HG03060 (cell line): ENCODE data around the gene BRINP1.

Source experiments
- ATAC-seq: cut with Tn5 transposase; IDR thresholded peaks from one replicate; pipeline ENCODE4 v1.9.1; 2021; ENCODE audit warnings: low read depth, moderate number of reproducible peaks; ENCODE audit not compliant: unreplicated experiment

BRINP1 gene

DNA sequence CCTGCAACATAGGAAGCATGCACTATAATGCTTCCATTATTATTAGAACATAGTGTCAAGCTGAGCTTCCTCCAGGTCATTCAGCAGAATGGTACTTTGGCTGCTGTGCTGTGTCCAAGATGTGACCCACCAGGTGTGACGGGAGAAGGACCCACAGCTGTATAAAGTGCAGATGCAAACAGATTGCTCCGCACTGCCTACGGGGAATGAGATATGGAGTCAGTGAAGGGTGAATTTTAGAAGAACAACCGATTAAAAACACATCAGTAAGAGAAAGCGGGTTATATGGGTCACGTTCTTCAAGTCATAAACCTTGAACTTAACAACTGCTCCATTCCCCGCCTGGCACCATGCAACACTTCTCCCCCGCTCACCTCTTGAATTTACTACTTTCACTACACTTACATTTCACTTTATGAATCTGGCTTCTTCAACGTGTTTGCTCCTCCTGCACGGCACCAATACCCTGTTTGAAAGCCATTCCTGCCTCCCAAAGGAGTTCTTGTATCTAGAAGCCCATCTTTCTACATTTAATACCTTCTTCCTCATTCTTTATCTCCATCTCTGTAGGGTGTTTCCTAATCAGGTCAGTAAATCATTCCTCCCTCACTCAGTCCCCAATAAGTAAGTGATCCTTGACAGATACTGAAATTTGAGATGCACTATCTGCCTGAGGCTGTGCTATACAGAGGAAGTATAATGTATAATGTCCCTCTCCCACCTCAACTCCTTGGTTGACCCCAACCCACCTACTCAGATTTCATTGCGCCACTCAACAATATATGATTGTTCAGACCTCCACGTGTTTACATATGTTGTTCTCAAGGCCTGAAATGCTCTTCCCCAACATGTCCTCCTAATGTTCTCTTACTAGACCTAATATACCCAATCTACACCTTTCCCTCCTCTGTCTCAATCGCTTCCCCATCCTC, 25.9 kb downstream of the BRINP1 start:
- no peak for ATAC-seq

DNA sequence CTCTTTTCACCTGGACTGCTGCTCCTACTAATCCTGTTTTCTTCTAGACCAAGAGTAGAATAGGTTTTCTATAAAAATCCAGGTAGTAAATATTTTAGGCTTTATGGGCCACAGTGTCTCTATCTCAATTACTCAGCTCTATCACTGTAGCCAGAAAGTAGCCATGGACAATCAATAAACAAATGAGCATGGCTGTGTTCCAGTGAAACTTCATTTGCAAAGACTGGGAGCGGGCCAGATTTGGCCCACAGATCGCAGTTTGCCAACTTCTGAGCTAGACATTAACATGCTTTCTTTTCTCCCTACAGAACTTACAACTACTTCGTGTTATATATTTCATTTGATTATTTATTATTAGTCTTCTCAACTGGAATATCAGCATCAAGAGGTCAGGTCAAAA, 30.2 kb downstream of the BRINP1 start:
- ATAC-seq: no peak

DNA sequence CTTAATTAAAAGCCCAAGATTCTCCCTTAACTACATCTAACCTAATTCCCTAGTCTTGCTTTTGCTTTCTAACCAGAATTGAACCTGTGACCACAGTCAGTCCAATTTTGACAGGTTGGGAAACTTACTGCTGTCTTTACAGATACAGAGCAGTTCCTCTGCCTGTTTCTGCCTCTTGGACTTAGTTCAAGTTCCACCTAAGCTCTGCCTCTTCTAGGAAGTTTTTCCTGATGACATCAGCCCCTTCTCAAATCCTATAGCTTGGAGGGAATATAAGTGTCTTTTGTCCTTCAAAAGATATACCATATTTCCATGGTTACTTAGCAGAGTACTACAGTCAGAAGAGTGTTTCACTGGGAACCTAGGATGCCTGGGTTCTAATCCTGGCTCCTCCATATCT, 31.7 kb downstream of the BRINP1 start:
- ATAC-seq: no peak

DNA sequence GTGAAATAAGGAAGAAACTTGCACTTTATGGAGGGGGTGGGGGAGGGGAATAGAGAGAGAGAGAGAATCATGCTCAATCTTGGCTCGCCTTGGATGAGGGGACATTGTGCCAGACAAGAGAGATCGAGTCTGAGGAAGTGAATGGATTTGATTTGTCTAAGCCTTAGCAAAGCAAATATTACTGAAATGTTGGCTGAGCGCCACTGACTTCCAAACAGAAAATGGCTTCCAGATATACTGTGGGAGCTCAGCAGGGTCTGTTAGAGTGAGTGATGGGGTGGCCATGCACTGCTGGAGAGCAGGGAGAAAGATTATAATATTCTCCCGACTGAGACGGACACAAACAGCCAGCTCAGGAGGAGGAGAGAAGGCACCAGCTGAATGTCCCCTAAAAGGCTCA, 34.5 kb downstream of the BRINP1 start:
- ATAC-seq: no peak

DNA sequence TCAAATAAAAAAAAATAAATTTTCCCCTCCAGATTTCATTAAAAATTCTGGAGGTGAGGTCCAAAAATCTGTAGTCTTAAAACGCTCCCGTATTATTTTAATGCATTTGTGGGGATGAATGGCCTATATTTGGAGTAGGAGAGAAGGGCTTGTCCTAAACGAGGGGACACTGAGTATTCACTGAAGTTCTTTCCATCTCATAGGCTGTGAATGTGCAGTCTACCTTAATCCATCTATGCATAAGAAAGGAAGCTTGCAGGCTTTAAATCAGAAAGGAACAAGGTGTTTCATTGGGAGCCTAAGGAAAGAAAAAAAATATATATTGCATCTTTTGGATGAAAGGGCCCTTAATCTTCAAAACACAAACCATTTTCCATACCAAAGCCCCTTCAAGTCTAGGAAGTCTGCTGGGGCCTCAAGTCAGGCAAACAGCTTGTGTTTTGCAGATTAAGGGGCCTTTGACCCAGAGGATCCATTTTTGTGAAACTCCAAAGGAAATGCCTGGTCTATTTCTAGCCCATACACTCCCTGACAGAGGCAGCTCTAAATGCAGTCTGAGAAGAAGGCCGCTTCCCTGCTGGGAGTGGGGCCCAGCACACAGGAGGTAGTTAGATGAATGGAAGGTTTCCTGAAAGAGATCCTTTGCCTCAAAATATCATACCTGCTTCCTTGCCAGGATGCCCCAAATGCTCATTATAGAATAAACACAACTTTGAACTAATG, 35.6 kb downstream of the BRINP1 start:
- ATAC-seq: no peak

DNA sequence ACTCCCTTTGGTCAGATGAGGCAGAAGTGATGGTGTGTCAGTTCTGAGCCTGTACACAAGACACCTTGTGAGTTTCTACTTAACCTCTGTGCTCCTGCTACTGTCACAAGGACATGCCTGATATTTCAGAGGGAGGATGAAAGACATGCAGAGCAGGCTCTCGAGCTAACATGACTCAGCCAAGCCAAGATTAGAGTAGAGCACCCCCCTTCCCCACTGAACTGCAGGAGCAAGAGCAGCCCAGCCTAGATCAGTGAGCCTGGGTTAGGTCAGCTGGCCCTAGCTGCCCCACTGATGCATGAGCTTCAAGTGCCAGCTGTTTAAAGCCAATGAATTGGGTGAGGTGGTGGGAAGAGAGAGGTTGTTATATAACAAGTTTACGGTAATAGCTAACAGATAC, 36.7 kb downstream of the BRINP1 start:
- no peak for ATAC-seq

DNA sequence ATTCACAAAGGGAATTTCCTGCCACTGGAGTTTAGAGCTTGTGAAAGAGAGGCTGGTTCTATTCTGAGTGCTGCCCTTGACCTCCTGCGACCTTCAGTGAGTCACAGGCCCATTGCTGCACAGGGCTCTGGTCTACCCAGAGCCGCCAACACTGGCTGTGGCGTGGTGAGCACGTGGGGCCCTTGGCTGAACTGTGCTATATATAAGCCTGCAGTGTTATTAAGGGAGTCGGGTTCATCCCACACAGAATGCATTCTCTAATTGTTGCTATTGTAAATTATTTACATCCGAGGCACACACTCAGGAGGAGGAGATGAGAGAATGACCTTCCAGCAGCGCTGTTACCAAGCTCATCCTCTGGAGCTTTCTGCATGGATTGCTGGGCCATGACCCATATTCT, 47.1 kb downstream of the BRINP1 start:
- no peak for ATAC-seq

DNA sequence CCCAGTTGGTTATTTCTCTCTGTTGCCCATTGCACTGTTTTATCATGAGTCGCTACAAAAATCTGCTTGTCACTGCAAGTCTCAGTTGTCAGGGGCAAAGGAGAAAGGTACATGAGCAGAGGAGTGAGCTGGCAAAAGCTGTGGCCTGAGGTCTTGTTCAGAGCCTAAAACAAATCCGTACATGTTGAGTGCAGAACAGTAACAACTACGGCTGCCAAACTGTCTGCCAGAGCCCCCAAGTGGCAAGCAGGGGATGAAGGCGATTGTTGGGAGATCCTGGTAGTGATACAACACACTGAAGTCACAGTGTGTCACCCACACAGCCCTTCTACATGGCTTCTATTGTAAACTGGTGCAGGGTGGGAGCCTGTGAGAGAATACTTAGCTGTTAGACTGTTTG, 50.9 kb downstream of the BRINP1 start:
- ATAC-seq: no peak

DNA sequence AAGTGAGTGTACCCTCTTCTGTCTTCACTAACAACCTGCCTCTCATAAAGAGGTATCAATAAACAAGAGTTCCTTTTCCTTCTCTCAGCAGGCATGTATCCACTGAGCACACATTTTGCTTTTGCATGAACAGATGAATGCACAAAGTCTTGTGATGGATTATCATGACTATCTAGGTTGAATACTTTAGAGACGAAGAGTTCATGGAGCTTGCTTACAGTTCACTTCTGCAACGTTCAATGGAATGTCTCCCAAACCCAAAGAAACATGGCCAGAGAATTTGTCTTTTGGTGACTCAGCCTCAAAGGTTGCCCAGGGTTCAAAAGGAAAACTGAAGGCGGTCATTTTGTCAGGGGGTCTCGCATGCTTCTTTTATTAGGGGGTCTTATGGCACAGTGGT, 55.4 kb downstream of the BRINP1 start:
- no peak for ATAC-seq

DNA sequence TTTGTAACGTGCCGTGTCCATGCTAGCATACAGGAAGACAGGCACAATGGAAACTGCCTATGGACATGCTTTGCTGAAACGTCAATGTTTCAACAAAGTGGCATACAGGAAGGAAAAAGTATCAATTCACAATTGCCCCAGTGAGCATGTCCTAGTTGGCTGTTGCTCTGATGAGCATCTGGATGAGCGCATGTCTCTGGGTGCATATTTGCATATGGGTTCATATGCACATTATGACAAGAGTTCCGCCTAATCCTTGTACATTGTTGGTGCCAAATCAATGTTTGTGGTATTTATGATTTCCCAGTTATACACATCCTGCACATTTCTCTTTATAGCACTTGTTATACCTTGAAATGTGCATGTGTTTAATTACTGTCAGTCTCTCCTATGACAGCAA, 58.5 kb downstream of the BRINP1 start:
- no peak for ATAC-seq

DNA sequence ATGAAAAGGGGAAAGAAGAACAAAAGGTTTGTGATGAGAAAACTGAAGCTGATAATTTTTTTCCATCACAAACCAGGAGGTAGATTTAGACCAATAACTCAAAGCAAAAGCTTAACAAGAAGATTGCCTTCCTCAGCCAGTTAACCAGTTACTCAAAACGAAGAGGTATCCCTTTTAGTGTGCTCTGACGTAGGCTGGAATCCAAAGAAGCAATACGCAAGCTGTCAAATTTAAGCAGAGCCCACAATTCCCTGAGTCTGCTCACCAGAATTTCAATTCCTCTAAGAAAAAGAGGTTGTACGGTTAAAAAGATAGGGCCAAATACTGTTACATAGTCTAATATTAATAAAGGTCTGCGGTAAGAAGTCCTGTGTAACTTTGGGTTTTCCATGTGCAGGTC, 61.8 kb downstream of the BRINP1 start:
- no peak for ATAC-seq

DNA sequence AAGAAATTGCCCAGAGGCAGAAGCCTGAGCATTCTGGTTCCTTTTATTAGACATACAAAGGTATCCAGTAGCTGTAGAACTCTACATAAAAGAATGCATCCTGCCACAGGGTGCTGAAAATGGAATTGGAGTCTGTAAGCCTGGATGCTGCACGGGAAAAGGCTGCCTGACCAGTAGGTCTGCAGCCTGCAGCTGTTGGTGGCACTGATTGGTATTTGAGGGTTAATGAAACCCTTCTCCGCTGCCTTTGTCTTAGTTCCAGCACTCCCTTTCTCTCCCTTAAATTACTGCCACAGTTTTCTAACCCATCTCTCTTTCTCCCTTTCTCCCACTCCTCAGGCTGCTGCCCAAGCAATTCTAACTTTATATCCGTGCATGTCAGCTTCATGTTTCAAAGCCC, 64.7 kb downstream of the BRINP1 start:
- ATAC-seq: no peak

DNA sequence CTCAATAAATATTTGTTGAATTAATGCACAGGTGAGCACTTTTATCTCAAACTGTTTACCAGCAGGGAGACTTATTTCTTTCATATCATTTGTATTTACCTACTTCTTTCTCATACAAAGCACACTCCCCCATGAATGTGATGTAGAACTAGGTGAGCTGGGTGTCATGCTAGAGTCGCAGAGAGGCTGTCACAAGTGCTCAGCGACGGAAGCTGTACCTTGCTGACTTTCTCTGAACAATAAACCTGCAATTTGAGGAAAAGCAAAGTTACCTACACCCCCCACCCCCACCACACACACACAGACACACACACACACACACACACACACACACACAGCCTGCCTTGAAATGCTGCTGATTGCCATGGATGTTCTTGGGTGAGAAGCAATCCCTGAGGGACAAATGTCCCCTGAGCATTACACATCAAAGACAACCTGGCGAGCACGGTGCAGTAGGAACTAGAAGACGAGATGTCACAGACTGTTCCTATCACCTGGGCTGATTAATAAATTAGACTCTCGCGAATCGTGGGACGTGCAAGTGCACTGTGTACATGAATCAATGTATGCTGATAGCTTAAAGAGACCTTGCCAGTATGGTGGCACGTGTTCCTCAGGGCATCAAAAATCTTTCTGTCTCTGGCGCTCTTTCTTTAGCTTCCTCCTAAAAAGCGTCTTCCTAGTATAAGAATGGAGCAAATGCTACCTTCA, 66.1 kb downstream of the BRINP1 start:
- ATAC-seq: no peak

DNA sequence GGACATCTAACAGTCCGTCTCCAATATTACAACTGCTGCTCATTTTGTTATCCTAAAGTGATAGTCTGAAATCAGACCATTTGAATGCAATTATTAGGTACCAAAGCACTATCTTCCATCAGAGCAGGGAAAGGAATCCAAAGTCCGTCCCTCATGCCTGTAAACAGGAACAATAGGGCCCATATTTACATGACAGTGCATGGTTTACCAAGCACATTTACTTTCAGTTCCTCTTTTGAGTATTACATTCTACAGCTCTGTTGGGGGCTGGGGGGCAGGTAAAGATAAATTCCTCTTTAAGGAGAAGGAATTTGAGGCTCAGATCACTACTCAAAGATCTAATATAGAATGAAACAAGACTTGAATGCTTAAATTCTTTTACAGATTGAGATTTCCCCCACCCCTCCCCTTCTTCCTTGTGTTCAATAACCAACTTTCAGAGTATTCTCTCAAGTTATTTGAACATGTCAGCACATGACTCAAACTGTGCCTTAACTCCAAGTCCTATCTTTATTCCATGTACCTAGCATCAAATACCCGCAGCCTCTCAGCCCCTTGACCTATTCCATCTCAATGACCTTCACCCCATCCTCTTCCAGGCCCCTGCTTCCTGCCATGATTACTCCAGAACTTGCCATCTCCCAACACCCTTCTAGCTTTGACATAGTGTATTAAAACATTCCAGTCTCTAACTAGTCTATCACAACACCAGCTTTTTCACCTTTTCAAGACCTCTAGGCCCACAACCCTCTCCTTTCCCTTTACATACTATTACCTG, 71.0 kb downstream of the BRINP1 start:
- ATAC-seq: peak; percentile 98

DNA sequence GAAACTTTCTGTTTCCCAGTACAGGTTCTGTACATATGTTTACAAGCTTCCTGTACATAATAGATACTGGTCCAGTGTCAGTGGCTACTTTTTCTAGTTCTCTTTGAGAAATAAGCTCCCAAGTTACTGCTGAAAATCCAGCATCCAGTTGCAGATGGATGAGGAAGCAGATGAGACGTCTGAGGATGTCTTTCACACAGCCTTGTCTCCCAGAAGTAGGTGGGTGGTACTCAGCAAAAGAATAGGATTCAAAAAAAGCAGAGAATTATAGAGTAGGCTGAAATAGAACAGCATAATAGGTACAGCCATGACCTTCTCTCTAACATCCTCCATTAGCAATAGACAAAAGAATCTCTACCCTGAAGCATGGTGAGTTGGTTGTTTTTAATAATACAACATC, 77.7 kb downstream of the BRINP1 start:
- no peak for ATAC-seq

DNA sequence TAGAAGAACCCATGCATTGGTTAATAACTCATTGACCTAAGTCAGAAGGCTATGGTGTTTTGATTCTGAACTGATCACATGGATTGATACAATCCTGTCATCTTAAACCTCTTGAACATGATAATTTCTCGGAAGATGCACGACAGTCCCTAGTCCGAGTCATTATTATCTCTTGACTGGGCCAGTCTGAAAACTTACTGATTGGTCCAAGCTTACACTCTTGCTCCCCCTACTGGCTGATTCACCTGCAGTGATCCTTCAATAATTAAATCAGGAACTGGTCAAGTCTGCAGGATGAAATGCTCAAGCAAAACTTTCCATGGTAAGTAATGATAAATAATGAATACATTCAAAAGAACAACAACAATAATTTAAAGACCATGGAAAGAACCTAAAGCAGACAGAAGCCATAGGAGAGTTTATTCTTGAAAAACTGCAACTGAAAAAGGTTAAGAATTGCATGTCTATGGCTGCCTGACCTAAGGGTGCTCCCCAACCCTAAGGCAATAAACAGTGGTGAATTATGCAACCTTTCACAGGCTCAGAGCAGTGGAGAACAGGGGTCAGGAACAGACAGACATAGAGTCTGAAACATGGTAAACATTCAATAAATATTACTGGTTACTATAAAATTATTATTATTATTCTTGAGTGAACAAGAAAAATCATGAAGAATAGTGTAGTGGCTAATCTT, 79.3 kb downstream of the BRINP1 start:
- ATAC-seq: peak; percentile 75

DNA sequence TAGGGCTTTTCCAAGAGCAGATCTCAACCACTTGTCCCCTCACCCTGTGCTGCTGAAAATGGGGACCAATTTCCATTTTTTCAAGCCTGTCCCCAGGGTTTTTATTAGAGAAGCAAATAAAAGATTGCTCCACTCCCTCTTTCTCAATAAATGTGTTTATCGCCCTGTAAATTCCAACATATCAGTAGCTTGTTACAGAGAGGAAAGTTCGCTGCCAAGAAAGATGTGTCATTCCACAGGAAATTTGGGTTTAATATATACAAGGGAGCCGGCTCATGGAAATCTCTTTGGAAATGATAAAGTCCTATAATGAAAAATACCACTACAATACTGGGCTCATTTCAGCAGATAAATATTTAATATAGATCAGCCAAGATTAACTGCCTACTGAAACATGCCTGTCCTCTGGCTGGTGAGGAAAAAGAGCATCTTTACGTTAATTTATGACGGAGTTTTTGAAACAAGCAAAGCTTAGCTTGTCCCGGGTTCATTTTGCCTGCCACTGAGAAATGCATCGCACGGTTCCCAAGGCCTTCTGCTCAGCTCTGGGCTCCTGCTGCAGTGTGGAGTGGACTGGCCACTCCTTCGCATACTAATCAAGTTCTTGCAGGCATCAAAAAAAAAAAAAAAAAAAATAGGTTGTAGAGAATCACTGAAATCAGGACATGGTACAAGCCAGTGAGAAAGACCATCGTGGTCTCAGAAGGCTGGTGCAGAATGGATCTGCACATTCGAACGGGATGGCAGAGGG, 84.5 kb downstream of the BRINP1 start:
- no peak for ATAC-seq

DNA sequence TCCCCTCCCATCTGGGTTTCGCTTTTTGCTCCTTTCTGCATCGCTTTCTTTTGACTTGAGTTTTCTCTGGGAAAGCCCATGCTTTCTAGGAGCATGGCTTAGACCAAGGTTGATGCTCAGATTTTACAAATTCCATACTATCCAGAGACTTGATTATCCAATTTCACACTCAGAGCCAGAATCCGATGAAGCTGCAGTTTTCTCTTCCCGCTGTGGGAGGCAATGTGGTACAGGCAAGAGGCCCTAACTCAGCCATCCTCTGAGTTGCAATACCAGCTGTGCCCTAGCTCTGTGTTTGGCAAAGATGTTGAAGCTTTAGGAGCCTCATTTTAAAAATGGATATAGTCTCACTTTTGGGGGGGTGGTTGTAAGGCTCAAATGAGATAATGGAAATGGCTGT, 85.1 kb downstream of the BRINP1 start:
- ATAC-seq: no peak

DNA sequence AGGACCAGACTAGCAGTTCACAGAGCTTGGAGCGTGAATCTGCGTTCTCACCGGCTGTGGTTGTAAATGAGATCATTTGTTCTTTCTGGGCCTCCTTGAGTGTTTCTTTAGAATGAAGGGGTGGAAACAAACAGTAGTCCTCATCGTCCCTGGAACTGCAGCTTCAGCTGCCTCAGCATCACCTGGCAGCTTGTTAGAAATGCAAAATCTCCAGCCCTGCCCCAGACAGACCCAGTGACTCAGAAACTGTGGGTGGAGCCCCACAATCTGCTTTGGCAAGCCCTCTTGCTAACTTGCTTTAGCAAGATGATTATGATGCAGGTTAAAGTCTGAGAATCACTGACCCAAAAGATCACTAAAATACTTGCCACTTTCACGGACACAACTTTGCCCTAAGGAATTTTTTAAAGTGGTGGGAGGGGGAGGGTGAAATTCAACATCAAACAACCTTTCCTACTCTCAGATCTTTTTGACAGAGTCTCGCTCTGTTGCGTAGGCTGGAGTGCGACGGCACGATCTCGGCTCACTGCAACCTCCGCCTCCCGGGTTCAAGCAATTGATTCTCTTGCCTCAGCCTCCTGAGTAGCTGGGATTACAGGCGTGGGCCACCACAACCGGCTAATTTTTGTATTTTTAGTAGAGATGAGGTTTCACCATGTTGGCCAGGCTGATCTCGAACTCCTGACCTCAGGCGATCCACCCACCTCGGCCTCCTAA, 86.0 kb downstream of the BRINP1 start:
- ATAC-seq: no peak
